Right lobe of liver (tissue), 4 donors: ENCODE measurements around the gene FYTTD1.

Experiments used
- POLR2A ChIP-seq: fragments of 450-650 bp; IDR thresholded peaks from one replicate; pipeline ENCODE4 v1.6.1; 2017; ENCODE audit warnings: antibody characterized with exemption, mild to moderate bottlenecking
- TF ChIP-seq, protein P1 (sequence below), 4 donors: fragments of 200-600 bp in 3 of 4; fragments of 450-650 bp in 1 of 4; IDR thresholded peaks; one replicate each; pipeline versions ENCODE4 v1.5.1 to v1.8.0; 2016 to 2022; ENCODE audit warnings: antibody characterized with exemption in 4 of 4, mild to moderate bottlenecking in 2 of 4
- donor health status: DM: no; HTN: no; CAD: no.
- donor health status: DM: no; HTN: no; CAD: no.
- donor health status: DM: no; HTN: yes; CAD: no.

DNA sequence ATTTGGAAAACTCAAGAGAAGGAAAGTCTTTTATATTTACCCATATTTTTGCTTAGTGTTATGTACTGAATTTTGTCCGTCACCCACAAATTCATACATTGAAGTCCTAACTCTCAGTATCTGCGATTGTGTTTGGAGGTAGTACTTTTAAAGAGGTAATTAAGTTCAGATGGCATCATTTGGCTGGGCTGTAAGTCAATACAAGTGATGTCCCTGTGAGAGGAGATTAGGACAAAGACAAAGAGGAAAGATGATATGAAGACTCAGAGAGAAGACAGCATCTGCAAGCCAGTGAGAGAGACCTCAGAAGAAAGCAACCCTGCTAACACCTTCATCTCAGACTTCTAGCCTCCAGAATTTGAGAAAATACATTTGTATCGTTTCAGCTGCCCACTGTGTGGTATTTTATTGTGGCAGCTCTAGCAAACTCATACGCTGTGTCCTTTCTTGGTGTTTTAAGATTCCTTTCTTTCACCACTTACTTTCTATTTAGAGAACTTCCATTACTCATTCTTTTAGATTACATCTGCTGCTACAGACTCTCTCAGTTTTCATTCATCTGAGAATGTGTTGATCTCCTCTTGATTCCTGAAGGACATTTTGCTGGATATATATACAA, 58.4 kb downstream of the FYTTD1 start:
- no peak for TF ChIP-seq POLR2A
- TF ChIP-seq, protein P1, sequence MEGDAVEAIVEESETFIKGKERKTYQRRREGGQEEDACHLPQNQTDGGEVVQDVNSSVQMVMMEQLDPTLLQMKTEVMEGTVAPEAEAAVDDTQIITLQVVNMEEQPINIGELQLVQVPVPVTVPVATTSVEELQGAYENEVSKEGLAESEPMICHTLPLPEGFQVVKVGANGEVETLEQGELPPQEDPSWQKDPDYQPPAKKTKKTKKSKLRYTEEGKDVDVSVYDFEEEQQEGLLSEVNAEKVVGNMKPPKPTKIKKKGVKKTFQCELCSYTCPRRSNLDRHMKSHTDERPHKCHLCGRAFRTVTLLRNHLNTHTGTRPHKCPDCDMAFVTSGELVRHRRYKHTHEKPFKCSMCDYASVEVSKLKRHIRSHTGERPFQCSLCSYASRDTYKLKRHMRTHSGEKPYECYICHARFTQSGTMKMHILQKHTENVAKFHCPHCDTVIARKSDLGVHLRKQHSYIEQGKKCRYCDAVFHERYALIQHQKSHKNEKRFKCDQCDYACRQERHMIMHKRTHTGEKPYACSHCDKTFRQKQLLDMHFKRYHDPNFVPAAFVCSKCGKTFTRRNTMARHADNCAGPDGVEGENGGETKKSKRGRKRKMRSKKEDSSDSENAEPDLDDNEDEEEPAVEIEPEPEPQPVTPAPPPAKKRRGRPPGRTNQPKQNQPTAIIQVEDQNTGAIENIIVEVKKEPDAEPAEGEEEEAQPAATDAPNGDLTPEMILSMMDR (IDR thresholded peaks at IDR 0.05): no peak
